IMR-90 (cell line): ENCODE results near the gene NFX1. TPM values are rescaled to one million over a fixed set of nuclear protein-coding genes. Genes with fewer than 3 reads are reported as not detected.
A peak's percentile ranks its signal among the peaks of the same experiment; 100 is the strongest.

Experiments used
- ATAC-seq: fragments of 200-7000 bp; cut with Tn5 transposase; 2 replicates; pipeline ENCODE4 v1.9.1; 2020; ENCODE audit warnings: low read depth, mild to moderate bottlenecking, moderate library complexity
- BruUV-seq: library from RNA; stranded (reverse); fragments of 400-500 nt; replicated peaks from 2 replicates; lab custom pipeline; 2021; lab: Mats Ljungman, UMichigan
- CTCF ChIA-PET: fragments of 300-600 bp; formaldehyde crosslinking; extraction: SDS; loops from one replicate; lab custom pipeline; 2021; ENCODE audit warnings: antibody characterized with exemption; lab: Yijun Ruan, JAX
- POLR2A ChIA-PET: fragments of 300-600 bp; sonication (Branson Sonifier 250); formaldehyde crosslinking; loops from one replicate; lab custom pipeline; 2022; ENCODE audit warnings: antibody characterized with exemption; ENCODE audit not compliant: unreplicated experiment; lab: Charles Lee
- DNase-seq: peaks from one replicate; pipeline ENCODE4 v3.0.0; 2013
- H2AFZ ChIP-seq: replicated peaks from 2 replicates; pipeline ENCODE3; 2013; ENCODE audit warnings: low read length, mild to moderate bottlenecking; ENCODE audit not compliant: poor library complexity
- H2AK5ac ChIP-seq: 2 replicates; pipeline ENCODE4 v1.6.1; 2013; ENCODE audit warnings: low read depth, low read length, inconsistent platforms
- H2AK9ac ChIP-seq: replicated peaks from 2 replicates; pipeline ENCODE3; 2013; ENCODE audit warnings: mild to moderate bottlenecking, low read depth, low read length, moderate library complexity; ENCODE audit not compliant: poor library complexity
- H2BK120ac ChIP-seq: 2 replicates; pipeline ENCODE4 v1.6.1; 2013; ENCODE audit warnings: low read depth, low read length, inconsistent platforms
- H2BK15ac ChIP-seq: 3 replicates; pipeline ENCODE4 v1.6.1; 2013; ENCODE audit warnings: low read depth, low read length, inconsistent platforms
- H2BK20ac ChIP-seq: 2 replicates; pipeline ENCODE4 v1.6.1; 2013; ENCODE audit warnings: low read depth, mild to moderate bottlenecking, inconsistent platforms, low read length, moderate library complexity
- H2BK5ac ChIP-seq: 2 replicates; pipeline ENCODE4 v1.6.1; 2013; ENCODE audit warnings: mild to moderate bottlenecking, low read depth, low read length, inconsistent platforms; ENCODE audit not compliant: poor library complexity, severe bottlenecking
- H3K14ac ChIP-seq: replicated peaks from 2 replicates; pipeline ENCODE4 v1.6.1; 2013; ENCODE audit warnings: low read depth, low read length, inconsistent platforms
- H3K18ac ChIP-seq: 2 replicates; pipeline ENCODE4 v1.6.1; 2013; ENCODE audit warnings: low read depth, low read length, control low read depth
- H3K23ac ChIP-seq: 2 replicates; pipeline ENCODE4 v1.6.1; 2013; ENCODE audit warnings: low read depth, low read length, inconsistent platforms
- H3K27ac ChIP-seq: 2 replicates; pipeline ENCODE4 v1.5.1; 2013; ENCODE audit warnings: mild to moderate bottlenecking, control low read depth, low read length; ENCODE audit not compliant: insufficient read depth
- H3K27me3 ChIP-seq: 2 replicates; pipeline ENCODE4 v1.6.1; 2013; ENCODE audit warnings: low read length; ENCODE audit not compliant: control insufficient read depth, insufficient read depth
- H3K36me3 ChIP-seq: 2 replicates; pipeline ENCODE4 v1.6.1; 2013; ENCODE audit warnings: low read length, mixed read lengths; ENCODE audit not compliant: control insufficient read depth, insufficient read depth
- H3K4ac ChIP-seq: 2 replicates; pipeline ENCODE4 v1.6.1; 2013; ENCODE audit warnings: low read depth, low read length, inconsistent platforms
- H3K4me1 ChIP-seq: 2 replicates; pipeline ENCODE4 v1.6.1; 2013; ENCODE audit warnings: low read length, mixed read lengths; ENCODE audit not compliant: control insufficient read depth, insufficient read depth
- H3K4me2 ChIP-seq: 2 replicates; pipeline ENCODE4 v1.6.1; 2013; ENCODE audit warnings: low read depth, mild to moderate bottlenecking, control low read depth, low read length, moderate library complexity
- H3K4me3 ChIP-seq: 2 replicates; pipeline ENCODE4 v1.5.1; 2013; ENCODE audit warnings: low read depth, mild to moderate bottlenecking, control low read depth, low read length, moderate library complexity; ENCODE audit not compliant: insufficient read depth
- H3K56ac ChIP-seq: 2 replicates; pipeline ENCODE4 v1.6.1; 2013; ENCODE audit warnings: low read length, inconsistent platforms; ENCODE audit not compliant: insufficient read depth; ENCODE audit errors: extremely low read depth
- H3K79me1 ChIP-seq, 2 experiments: 2 replicates each; pipeline ENCODE4 v1.6.1; 2013; ENCODE audit warnings: low read length in 2 of 2, inconsistent platforms in 1 of 2, low read depth in 1 of 2
- H3K9ac ChIP-seq: 2 replicates; pipeline ENCODE4 v1.6.1; 2013; ENCODE audit warnings: low read depth, low read length, control low read depth
- H3K9me1 ChIP-seq: 2 replicates; pipeline ENCODE4 v1.6.1; 2013; ENCODE audit warnings: low read length, inconsistent platforms; ENCODE audit not compliant: insufficient read depth
- H3K9me3 ChIP-seq: 2 replicates; pipeline ENCODE4 v1.6.1; 2013; ENCODE audit warnings: low read length; ENCODE audit not compliant: control insufficient read depth, insufficient read depth
- H4K20me1 ChIP-seq: 2 replicates; pipeline ENCODE4 v1.6.1; 2013; ENCODE audit warnings: low read length, inconsistent platforms; ENCODE audit not compliant: insufficient read depth
- H4K5ac ChIP-seq: 2 replicates; pipeline ENCODE4 v1.6.1; 2013; ENCODE audit warnings: mild to moderate bottlenecking, low read depth, low read length, control low read depth
- H4K8ac ChIP-seq, 2 experiments: 2 replicates each; pipeline ENCODE4 v1.6.1; 2013; ENCODE audit warnings: low read depth in 2 of 2, low read length in 2 of 2, control low read depth in 1 of 2, inconsistent platforms in 1 of 2
- H4K91ac ChIP-seq: 2 replicates; pipeline ENCODE4 v1.6.1; 2013; ENCODE audit warnings: low read depth, low read length, inconsistent platforms; ENCODE audit not compliant: insufficient read depth
- BHLHE40 ChIP-seq: fragments of 150-350 bp; IDR thresholded peaks from 2 replicates; pipeline ENCODE4 v1.6.1; 2016; ENCODE audit warnings: mild to moderate bottlenecking, low read depth, low read length
- CEBPB ChIP-seq: IDR thresholded peaks from 2 replicates; pipeline ENCODE4 v1.6.1; 2012; ENCODE audit warnings: low read depth, low read length, improper control_type of control experiment
- CHD1 ChIP-seq: IDR thresholded peaks from 2 replicates; pipeline ENCODE4 v1.6.1; 2012; ENCODE audit warnings: low read depth, low read length, improper control_type of control experiment
- FOS ChIP-seq: fragments of 150-350 bp; IDR thresholded peaks from 2 replicates; pipeline ENCODE4 v1.6.1; 2016; ENCODE audit warnings: low read depth, low read length
- MAFK ChIP-seq: IDR thresholded peaks from 2 replicates; pipeline ENCODE4 v1.6.1; 2012; ENCODE audit warnings: low read depth, low read length, improper control_type of control experiment
- MAZ ChIP-seq: IDR thresholded peaks from 2 replicates; pipeline ENCODE4 v1.6.1; 2012; ENCODE audit warnings: low read depth, mild to moderate bottlenecking, low read length, improper control_type of control experiment, moderate library complexity, borderline replicate concordance
- MXI1 ChIP-seq: IDR thresholded peaks from 2 replicates; pipeline ENCODE4 v1.6.1; 2012; ENCODE audit warnings: low read depth, mild to moderate bottlenecking, low read length, moderate library complexity, borderline replicate concordance
- NFE2L2 ChIP-seq: fragments of 150-350 bp; IDR thresholded peaks from 2 replicates; pipeline ENCODE4 v1.6.1; 2016; ENCODE audit warnings: low read depth, mild to moderate bottlenecking, low read length
- POLR2A ChIP-seq: IDR thresholded peaks from 2 replicates; pipeline ENCODE4 v1.6.1; 2012; ENCODE audit warnings: mild to moderate bottlenecking, low read depth, low read length
- RAD21 ChIP-seq: IDR thresholded peaks from 2 replicates; pipeline ENCODE4 v1.6.1; 2012; ENCODE audit warnings: low read length, improper control_type of control experiment
- RFX5 ChIP-seq: IDR thresholded peaks from 2 replicates; pipeline ENCODE4 v1.8.0; 2012; ENCODE audit warnings: low read depth, mild to moderate bottlenecking, low read length, moderate library complexity
- SMC3 ChIP-seq: fragments of 150-350 bp; IDR thresholded peaks from 2 replicates; pipeline ENCODE4 v1.6.1; 2016; ENCODE audit warnings: low read depth, mild to moderate bottlenecking, antibody characterized with exemption, low read length, moderate library complexity
- WGBS, 2 experiments: methylation state at CpG; one replicate each; pipeline versions ENCODE4 v1.1.5 to v1.1.7; 2013; ENCODE audit warnings: missing lambda C conversion rate in 2 of 2; ENCODE audit not compliant: insufficient read length in 1 of 2; ENCODE audit errors: extremely low coverage in 2 of 2; 5-methylcytosine and 5-hydroxymethylcytosine counted together
- dilution Hi-C: fragments of 300-500 bp; cut with HindIII; formaldehyde crosslinking; loops from one replicate; pipeline ENCODE4 v1.14.3; 2018; ENCODE audit warnings: low sequenced_read_pairs; ENCODE audit not compliant: unreplicated experiment
- in situ Hi-C: fragments of 300-500 bp; cut with MboI; formaldehyde crosslinking; loops from 3 replicates; pipeline ENCODE4 v1.14.3; 2019; ENCODE audit warnings: low sequenced_read_pairs, inconsistent platforms, mixed read lengths
- intact Hi-C: fragments of 100-400 bp; cut with micrococcal nuclease; formaldehyde crosslinking; loops from 2 replicates; pipeline ENCODE4 v1.10.0; 2022
- polyA plus RNA-seq, 3 experiments: library from polyadenylated mRNA; depleted of rRNA; stranded (reverse); fragments of >200 nt; gene quantifications; 2 replicates each; pipeline ENCODE4 v1.2.3, GENCODE V29; 2012; ENCODE audit warnings: low replicate concordance in 1 of 3
- total RNA-seq: library from RNA; depleted of rRNA; stranded (reverse); fragments of >200 nt; gene quantifications from 2 replicates; pipeline ENCODE4 v1.2.3, GENCODE V29; 2012
- TF ChIP-seq, protein P1 (sequence below): conservative IDR thresholded peaks from 2 replicates; pipeline ENCODE4 v1.5.1; 2012; ENCODE audit warnings: mild to moderate bottlenecking, low read depth, low read length, improper control_type of control experiment
- TF ChIP-seq, protein P2 (sequence below): fragments of 150-350 bp; IDR thresholded peaks from 2 replicates; pipeline ENCODE4 v1.6.1; 2016; ENCODE audit warnings: low read depth, mild to moderate bottlenecking, low read length, moderate library complexity, borderline replicate concordance
- TF ChIP-seq, protein P3 (sequence below): fragments of 150-350 bp; IDR thresholded peaks from 2 replicates; pipeline ENCODE4 v1.6.1; 2017; ENCODE audit warnings: mild to moderate bottlenecking, antibody characterized with exemption, low read length, low read depth

Gene NFX1
- total and polyA plus RNA-seq, 2 of the 4 experiments (the other 2 are of a cell fraction), result 27.0 to 36.0 TPM

DNA sequence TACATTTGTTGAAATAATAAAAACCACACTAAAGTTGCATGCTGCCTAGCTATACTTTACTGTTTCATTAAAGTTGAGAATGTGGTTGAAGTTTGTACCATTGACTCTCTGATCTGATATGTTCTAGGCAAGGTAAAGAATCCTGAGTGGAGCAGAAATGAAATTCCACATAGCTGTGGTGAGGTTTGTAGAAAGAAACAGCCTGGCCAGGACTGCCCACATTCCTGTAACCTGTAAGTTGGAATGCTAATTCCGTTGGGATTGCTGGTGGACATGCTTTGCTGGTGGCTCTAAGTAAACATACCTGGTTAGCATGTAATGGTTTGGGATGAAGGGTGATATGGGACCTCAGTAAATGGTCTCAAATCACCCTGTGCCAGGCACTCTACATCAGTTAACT is 16.8 kb downstream of the NFX1 start:
- WGBS, 2 experiments, result no CpG with 5 or more reads among the region's 1 CpG
- no peaks in the 10 kb centered on the region for H3K27me3 ChIP-seq
- no peak overlapping the region for H2AK5ac ChIP-seq
- TF ChIP-seq SMC3, result no peak
- no peak for TF ChIP-seq FOS
- TF ChIP-seq MAZ, result no peak
- TF ChIP-seq, protein P1, sequence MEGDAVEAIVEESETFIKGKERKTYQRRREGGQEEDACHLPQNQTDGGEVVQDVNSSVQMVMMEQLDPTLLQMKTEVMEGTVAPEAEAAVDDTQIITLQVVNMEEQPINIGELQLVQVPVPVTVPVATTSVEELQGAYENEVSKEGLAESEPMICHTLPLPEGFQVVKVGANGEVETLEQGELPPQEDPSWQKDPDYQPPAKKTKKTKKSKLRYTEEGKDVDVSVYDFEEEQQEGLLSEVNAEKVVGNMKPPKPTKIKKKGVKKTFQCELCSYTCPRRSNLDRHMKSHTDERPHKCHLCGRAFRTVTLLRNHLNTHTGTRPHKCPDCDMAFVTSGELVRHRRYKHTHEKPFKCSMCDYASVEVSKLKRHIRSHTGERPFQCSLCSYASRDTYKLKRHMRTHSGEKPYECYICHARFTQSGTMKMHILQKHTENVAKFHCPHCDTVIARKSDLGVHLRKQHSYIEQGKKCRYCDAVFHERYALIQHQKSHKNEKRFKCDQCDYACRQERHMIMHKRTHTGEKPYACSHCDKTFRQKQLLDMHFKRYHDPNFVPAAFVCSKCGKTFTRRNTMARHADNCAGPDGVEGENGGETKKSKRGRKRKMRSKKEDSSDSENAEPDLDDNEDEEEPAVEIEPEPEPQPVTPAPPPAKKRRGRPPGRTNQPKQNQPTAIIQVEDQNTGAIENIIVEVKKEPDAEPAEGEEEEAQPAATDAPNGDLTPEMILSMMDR, result no peak
- no peak for TF ChIP-seq MXI1
- no peak for TF ChIP-seq POLR2A
- no peak for TF ChIP-seq MAFK
- TF ChIP-seq RFX5, result no peak
- no peak for TF ChIP-seq BHLHE40
- no peak for TF ChIP-seq NFE2L2
- no peak for TF ChIP-seq RAD21
- TF ChIP-seq CHD1, result no peak
- no peak for TF ChIP-seq CEBPB
- TF ChIP-seq, protein P2, sequence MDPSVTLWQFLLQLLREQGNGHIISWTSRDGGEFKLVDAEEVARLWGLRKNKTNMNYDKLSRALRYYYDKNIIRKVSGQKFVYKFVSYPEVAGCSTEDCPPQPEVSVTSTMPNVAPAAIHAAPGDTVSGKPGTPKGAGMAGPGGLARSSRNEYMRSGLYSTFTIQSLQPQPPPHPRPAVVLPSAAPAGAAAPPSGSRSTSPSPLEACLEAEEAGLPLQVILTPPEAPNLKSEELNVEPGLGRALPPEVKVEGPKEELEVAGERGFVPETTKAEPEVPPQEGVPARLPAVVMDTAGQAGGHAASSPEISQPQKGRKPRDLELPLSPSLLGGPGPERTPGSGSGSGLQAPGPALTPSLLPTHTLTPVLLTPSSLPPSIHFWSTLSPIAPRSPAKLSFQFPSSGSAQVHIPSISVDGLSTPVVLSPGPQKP, result no peak
- TF ChIP-seq, protein P3, sequence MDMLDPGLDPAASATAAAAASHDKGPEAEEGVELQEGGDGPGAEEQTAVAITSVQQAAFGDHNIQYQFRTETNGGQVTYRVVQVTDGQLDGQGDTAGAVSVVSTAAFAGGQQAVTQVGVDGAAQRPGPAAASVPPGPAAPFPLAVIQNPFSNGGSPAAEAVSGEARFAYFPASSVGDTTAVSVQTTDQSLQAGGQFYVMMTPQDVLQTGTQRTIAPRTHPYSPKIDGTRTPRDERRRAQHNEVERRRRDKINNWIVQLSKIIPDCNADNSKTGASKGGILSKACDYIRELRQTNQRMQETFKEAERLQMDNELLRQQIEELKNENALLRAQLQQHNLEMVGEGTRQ, result no peak
- H2AK9ac ChIP-seq, result no peak overlapping the region
- H3K4me3 ChIP-seq, result no peak overlapping the region
- H3K36me3 ChIP-seq, result peaks cover 47% of the 10 kb centered on the region
- BruUV-seq, result no TSS peak
- dilution Hi-C loops (no loop called here), in situ Hi-C loops (no loop called here), intact Hi-C loops (no loop called here)
- no peak overlapping the region for H3K14ac ChIP-seq
- no peak overlapping the region for H2BK120ac ChIP-seq
- H4K8ac ChIP-seq, result no peak overlapping the region
- no peak overlapping the region for H4K91ac ChIP-seq
- H3K18ac ChIP-seq, result no peak overlapping the region
- H4K5ac ChIP-seq, result no peak overlapping the region
- DNase-seq (no peak), ATAC-seq (no peak)
- H3K79me1 ChIP-seq, result peaks cover 16 to 63% of the 10 kb centered on the region in 2 experiments
- H3K9me3 ChIP-seq, result no peaks in the 10 kb centered on the region
- H3K4me1 ChIP-seq, result peaks cover 5% of the 10 kb centered on the region; the same call in 1 of the 2 replicates
- no peak overlapping the region for H3K27ac ChIP-seq
- peaks cover 8% of the 10 kb centered on the region; the same call in 1 of the 2 replicates for H4K20me1 ChIP-seq
- no peak overlapping the region for H3K56ac ChIP-seq
- peaks cover 15% of the 10 kb centered on the region; the same call in 1 of the 2 replicates for H3K9me1 ChIP-seq
- ChIA-PET POLR2A (no interaction called here), CTCF (no interaction called here)
- H3K4me2 ChIP-seq, result no peak overlapping the region
- H2BK20ac ChIP-seq, result no peak overlapping the region
- H3K4ac ChIP-seq, result peak overlapping the region; percentile 23; the same call in 1 of the 2 replicates
- no peak overlapping the region for H3K9ac ChIP-seq
- H2AFZ ChIP-seq, result no peak overlapping the region
- H2BK5ac ChIP-seq, result no peak overlapping the region
- no peak overlapping the region for H3K23ac ChIP-seq
- no peak overlapping the region for H2BK15ac ChIP-seq
